CD4-positive, alpha-beta T cell treated with Interleukin-6 at 100 ng/mL for 8 hours (primary cell): ENCODE results near the gene SYT3.
"Not testable (repeated sequence)": the region's sequence is repeated elsewhere in the genome, so short reads cannot be mapped to it uniquely, and the experiment has no call there.

Experiments used
- DNase-seq: peaks from one replicate; pipeline ENCODE4 v3.0.0-alpha.2; 2020; ENCODE audit warnings: mixed read lengths, low spot score

Gene SYT3

GRCh38 chr19:50602935-50603334 is 36.7 kb downstream of the SYT3 start:
- no peak for DNase-seq

- no peak for DNase-seq
Observed at GRCh38 chr19:50602496-50602895, 37.2 kb downstream of the SYT3 start.

GRCh38 chr19:50602089-50602422 is 37.6 kb downstream of the SYT3 start:
- no peak for DNase-seq

- DNase-seq: no peak
Observed at GRCh38 chr19:50601407-50602088, 38.1 kb downstream of the SYT3 start.

GRCh38 chr19:50599427-50599826 is 40.3 kb downstream of the SYT3 start:
- no peak for DNase-seq

- no peak for DNase-seq
Observed at GRCh38 chr19:50590191-50590590, 49.5 kb downstream of the SYT3 start.

- DNase-seq: not testable (repeated sequence)
Observed at GRCh38 chr19:50581795-50582660, 57.7 kb downstream of the SYT3 start.

- no peak for DNase-seq
Observed at GRCh38 chr19:50580970-50581634, 58.6 kb downstream of the SYT3 start.

GRCh38 chr19:50580240-50580639 is 59.4 kb downstream of the SYT3 start:
- DNase-seq: no peak

GRCh38 chr19:50576769-50577168 is 62.9 kb downstream of the SYT3 start:
- DNase-seq: not testable (repeated sequence)

GRCh38 chr19:50573741-50574461 is 65.8 kb downstream of the SYT3 start:
- no peak for DNase-seq
